ENCODE measurements around the gene ZAP70. TPM values are rescaled to one million over a fixed set of nuclear protein-coding genes. Genes with fewer than 3 reads are reported as not detected.
A peak's percentile ranks its signal among the peaks of the same experiment; 100 is the strongest.

The ZAP70 gene
- total and polyA plus RNA-seq, 2 of the 13 experiments (the other 11 are each of a cell fraction or from before 2014, with no cell fraction given): 0.51 to 4.0 TPM

- TF ChIP-seq ZNF513 (CRISPR knock-in tag; conservative IDR thresholded peaks at IDR 0.05) (no peak), ZNF878 (CRISPR knock-in tag; IDR thresholded peaks at IDR 0.05) (no peak; the same call in 1 of the 2 replicates), MLXIP (CRISPR knock-in tag; IDR thresholded peaks at IDR 0.05; ENCODE audit: borderline replicate concordance) (peak; percentile 68; the same call in 1 of the 2 replicates), SMYD3 (CRISPR knock-in tag; IDR thresholded peaks at IDR 0.05) (no peak), CBX5 (CRISPR knock-in tag; IDR thresholded peaks at IDR 0.05; ENCODE audit: borderline replicate concordance) (no peak), MIER3 (CRISPR knock-in tag; IDR thresholded peaks at IDR 0.05; ENCODE audit: borderline replicate concordance) (peak; percentile 67), ZNF503 (CRISPR knock-in tag; IDR thresholded peaks at IDR 0.05) (peak; percentile 61; the same call in 1 of the 2 replicates), ZNF589 (CRISPR knock-in tag; conservative IDR thresholded peaks at IDR 0.05) (no peak), LCORL (IDR thresholded peaks at IDR 0.05) (no peak), LCORL (CRISPR knock-in tag; IDR thresholded peaks at IDR 0.05) (peak; percentile 63; the same call in 1 of the 2 replicates), HHEX (CRISPR knock-in tag; IDR thresholded peaks at IDR 0.05) (no peak), ZNF451 (CRISPR knock-in tag; IDR thresholded peaks at IDR 0.05) (no peak), JUNB (CRISPR knock-in tag; IDR thresholded peaks at IDR 0.05; ENCODE audit: borderline replicate concordance) (no peak)
- TF ChIP-seq, protein P1, sequence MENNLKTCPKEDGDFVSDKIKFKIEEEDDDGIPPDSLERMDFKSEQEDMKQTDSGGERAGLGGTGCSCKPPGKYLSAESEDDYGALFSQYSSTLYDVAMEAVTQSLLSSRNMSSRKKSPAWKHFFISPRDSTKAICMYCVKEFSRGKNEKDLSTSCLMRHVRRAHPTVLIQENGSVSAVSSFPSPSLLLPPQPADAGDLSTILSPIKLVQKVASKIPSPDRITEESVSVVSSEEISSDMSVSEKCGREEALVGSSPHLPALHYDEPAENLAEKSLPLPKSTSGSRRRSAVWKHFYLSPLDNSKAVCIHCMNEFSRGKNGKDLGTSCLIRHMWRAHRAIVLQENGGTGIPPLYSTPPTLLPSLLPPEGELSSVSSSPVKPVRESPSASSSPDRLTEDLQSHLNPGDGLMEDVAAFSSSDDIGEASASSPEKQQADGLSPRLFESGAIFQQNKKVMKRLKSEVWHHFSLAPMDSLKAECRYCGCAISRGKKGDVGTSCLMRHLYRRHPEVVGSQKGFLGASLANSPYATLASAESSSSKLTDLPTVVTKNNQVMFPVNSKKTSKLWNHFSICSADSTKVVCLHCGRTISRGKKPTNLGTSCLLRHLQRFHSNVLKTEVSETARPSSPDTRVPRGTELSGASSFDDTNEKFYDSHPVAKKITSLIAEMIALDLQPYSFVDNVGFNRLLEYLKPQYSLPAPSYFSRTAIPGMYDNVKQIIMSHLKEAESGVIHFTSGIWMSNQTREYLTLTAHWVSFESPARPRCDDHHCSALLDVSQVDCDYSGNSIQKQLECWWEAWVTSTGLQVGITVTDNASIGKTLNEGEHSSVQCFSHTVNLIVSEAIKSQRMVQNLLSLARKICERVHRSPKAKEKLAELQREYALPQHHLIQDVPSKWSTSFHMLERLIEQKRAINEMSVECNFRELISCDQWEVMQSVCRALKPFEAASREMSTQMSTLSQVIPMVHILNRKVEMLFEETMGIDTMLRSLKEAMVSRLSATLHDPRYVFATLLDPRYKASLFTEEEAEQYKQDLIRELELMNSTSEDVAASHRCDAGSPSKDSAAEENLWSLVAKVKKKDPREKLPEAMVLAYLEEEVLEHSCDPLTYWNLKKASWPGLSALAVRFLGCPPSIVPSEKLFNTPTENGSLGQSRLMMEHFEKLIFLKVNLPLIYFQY (CRISPR knock-in tag; IDR thresholded peaks at IDR 0.05; ENCODE audit: borderline replicate concordance): peak; percentile 27; the same call in 1 of the 2 replicates
- TF ChIP-seq, protein P2, sequence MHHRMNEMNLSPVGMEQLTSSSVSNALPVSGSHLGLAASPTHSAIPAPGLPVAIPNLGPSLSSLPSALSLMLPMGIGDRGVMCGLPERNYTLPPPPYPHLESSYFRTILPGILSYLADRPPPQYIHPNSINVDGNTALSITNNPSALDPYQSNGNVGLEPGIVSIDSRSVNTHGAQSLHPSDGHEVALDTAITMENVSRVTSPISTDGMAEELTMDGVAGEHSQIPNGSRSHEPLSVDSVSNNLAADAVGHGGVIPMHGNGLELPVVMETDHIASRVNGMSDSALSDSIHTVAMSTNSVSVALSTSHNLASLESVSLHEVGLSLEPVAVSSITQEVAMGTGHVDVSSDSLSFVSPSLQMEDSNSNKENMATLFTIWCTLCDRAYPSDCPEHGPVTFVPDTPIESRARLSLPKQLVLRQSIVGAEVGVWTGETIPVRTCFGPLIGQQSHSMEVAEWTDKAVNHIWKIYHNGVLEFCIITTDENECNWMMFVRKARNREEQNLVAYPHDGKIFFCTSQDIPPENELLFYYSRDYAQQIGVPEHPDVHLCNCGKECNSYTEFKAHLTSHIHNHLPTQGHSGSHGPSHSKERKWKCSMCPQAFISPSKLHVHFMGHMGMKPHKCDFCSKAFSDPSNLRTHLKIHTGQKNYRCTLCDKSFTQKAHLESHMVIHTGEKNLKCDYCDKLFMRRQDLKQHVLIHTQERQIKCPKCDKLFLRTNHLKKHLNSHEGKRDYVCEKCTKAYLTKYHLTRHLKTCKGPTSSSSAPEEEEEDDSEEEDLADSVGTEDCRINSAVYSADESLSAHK (CRISPR knock-in tag; IDR thresholded peaks at IDR 0.05; ENCODE audit: borderline replicate concordance): no peak
Measured at GRCh38 chr2:97663962-97664635, 49.3 kb upstream of the ZAP70 start, which contains the start of gene ACTR1B (continued).
